GM10248 (cell line): ENCODE results near the gene SEPTIN5.
A peak's percentile ranks its signal among the peaks of the same experiment; 100 is the strongest.

Source experiments
- CTCF ChIA-PET: fragments of 300-600 bp; sonication (Branson Sonifier 250); formaldehyde crosslinking; extraction: SDS; loops from one replicate; lab custom pipeline; 2021; ENCODE audit warnings: antibody characterized with exemption; lab: Yijun Ruan, JAX
- POLR2A ChIA-PET: fragments of 350-650 bp; sonication (Branson Sonifier 250); formaldehyde crosslinking; extraction: SDS; loops from one replicate; lab custom pipeline; 2020; ENCODE audit warnings: antibody characterized with exemption; lab: Yijun Ruan, JAX
- DNase-seq: peaks from one replicate; pipeline ENCODE4 v3.0.0; 2012; ENCODE audit errors: extremely low spot score
- CTCF ChIP-seq: IDR thresholded peaks from 2 replicates; pipeline ENCODE4 v1.5.1; 2012; ENCODE audit warnings: mild to moderate bottlenecking, low read depth; ENCODE audit errors: extremely low read depth, missing control alignments, control extremely low read depth

The SEPTIN5 gene

GRCh38 chr22:19689408-19689807, 24.9 kb upstream of the SEPTIN5 start:
- no peak for DNase-seq
- ChIA-PET CTCF (interaction anchor here (1.0 to 1.9 kb wide), 2 partner anchors 11 kb away, joined by 6 to 9 read pairs; no protein-coding TSS in a partner anchor), POLR2A (no interaction called here)
- TF ChIP-seq CTCF, result no peak

GRCh38 chr22:19691007-19691720, 23.1 kb upstream of the SEPTIN5 start:
- ChIA-PET CTCF (interaction anchor here (1.4 kb wide), 1 partner anchor 11 kb away, joined by 4 read pairs; no protein-coding TSS in a partner anchor), POLR2A (no interaction called here)
- no peak for DNase-seq
- TF ChIP-seq CTCF, result no peak

- CTCF ChIA-PET, result interaction anchor here (1.4 kb wide), 1 partner anchor 12 kb away, joined by 4 read pairs; no protein-coding TSS in a partner anchor
- no peak for TF ChIP-seq CTCF
- DNase-seq, result no peak
- POLR2A ChIA-PET, result no interaction called here
Measured at GRCh38 chr22:19691721-19692341, 22.5 kb upstream of the SEPTIN5 start.

- TF ChIP-seq CTCF, result no peak
- ChIA-PET CTCF (no interaction called here), POLR2A (no interaction called here)
- no peak for DNase-seq
Measured at GRCh38 chr22:19693581-19693980, 20.7 kb upstream of the SEPTIN5 start.

- DNase-seq, result no peak
- TF ChIP-seq CTCF, result no peak
- ChIA-PET POLR2A (no interaction called here), CTCF (no interaction called here)
Measured at GRCh38 chr22:19693981-19694670, 20.2 kb upstream of the SEPTIN5 start.

- POLR2A ChIA-PET, result no interaction called here
- peak; percentile 4 for DNase-seq
Measured at GRCh38 chr22:19694696-19695095, 19.6 kb upstream of the SEPTIN5 start.

More at GRCh38 chr22:19694696-19695095, 19.6 kb upstream of the SEPTIN5 start:
- TF ChIP-seq CTCF, result no peak
- CTCF ChIA-PET, result no interaction called here
